Measurements from ENCODE around the gene TMX1. TPM values are rescaled to one million over a fixed set of nuclear protein-coding genes. Genes with fewer than 3 reads are reported as not detected.
A peak's percentile ranks its signal among the peaks of the same experiment; 100 is the strongest.

TMX1 gene
- total and polyA plus RNA-seq, 10 of the 15 experiments (the other 5 are each of a cell fraction or from before 2014, with no cell fraction given): 29.1 to 152 (median 52.0) TPM

DNA sequence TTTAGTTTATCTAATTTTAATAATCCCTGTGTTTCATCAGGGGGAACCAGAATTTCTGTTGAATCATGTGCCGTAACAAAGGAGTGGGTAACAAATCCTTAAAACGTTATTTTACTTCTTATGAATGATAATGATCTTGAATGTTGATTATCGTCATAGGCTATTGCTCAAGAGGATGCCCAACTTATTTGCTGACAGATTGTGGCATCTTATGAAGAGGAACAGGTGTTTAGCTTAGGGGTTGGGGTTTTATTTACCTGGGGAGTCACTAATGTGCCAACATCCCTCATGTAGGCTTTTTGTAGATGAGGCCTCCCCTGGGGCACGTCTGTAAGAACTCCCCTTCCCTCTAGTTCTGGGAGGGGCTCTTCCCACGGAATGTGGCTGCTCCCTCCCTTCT lies 32.4 kb upstream of the TMX1 start (continued):
- no peak for TF ChIP-seq ASH2L (IDR thresholded peaks at IDR 0.05; ENCODE audit: borderline replicate concordance, low read depth)
- no peak for TF ChIP-seq FOXM1 (IDR thresholded peaks at IDR 0.05; ENCODE audit: low read depth, low read length)

DNA sequence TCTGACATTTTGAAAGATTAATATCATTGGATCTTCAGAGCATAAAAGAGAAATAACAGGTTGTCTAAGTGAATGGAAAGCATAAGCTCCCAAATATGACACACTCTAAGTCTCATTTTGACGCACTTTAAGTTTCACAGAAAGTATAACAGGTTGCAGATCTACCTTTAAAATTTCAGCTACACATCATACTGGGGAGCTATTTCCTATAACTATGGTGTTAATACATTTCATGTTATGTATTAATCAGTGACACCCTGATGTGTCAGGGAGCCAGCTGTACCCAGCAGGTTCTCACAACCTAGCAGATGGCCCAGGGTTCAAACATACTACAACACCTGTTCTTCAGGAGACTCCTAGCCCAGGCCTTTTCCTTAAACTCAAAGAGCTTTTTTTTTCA lies 31.1 kb upstream of the TMX1 start:
- TF ChIP-seq STAT1 (conservative IDR thresholded peaks at IDR 0.05) (no peak), NRF1 (conservative IDR thresholded peaks at IDR 0.05; ENCODE audit: low read depth, low read length) (no peak), FOXM1 (IDR thresholded peaks at IDR 0.05; ENCODE audit: low read depth, low read length) (no peak), IKZF1 (conservative IDR thresholded peaks at IDR 0.05) (no peak), MYB (IDR thresholded peaks at IDR 0.05; ENCODE audit: borderline replicate concordance, low read depth, low read length) (no peak), DPF2 (IDR thresholded peaks at IDR 0.05) (no peak), KAT2A (conservative IDR thresholded peaks at IDR 0.05; ENCODE audit: control insufficient read depth, low read depth, low read length) (no peak), RUNX3 (IDR thresholded peaks at IDR 0.05; ENCODE audit: low read length) (no peak)
- TF ChIP-seq, protein P1, sequence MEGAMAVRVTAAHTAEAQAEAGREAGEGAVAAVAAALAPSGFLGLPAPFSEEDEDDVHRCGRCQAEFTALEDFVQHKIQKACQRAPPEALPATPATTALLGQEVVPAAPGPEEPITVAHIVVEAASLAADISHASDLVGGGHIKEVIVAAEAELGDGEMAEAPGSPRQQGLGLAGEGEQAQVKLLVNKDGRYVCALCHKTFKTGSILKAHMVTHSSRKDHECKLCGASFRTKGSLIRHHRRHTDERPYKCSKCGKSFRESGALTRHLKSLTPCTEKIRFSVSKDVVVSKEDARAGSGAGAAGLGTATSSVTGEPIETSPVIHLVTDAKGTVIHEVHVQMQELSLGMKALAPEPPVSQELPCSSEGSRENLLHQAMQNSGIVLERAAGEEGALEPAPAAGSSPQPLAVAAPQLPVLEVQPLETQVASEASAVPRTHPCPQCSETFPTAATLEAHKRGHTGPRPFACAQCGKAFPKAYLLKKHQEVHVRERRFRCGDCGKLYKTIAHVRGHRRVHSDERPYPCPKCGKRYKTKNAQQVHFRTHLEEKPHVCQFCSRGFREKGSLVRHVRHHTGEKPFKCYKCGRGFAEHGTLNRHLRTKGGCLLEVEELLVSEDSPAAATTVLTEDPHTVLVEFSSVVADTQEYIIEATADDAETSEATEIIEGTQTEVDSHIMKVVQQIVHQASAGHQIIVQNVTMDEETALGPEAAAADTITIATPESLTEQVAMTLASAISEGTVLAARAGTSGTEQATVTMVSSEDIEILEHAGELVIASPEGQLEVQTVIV (IDR thresholded peaks at IDR 0.05; ENCODE audit: borderline replicate concordance, partially characterized antibody): no peak
- intact Hi-C loops (cut with micrococcal nuclease; ENCODE audit: unreplicated experiment): no loop called here
- 100% methylated on average over 1 of the region's 1 CpG for WGBS (ENCODE audit: insufficient coverage, insufficient replicate concordance, low lambda C conversion rate, missing lambda C conversion rate)
- in situ Hi-C loops (cut with MboI): no loop called here
- H3K27me3 ChIP-seq (replicated peaks in 1 of 2; ENCODE audit: control insufficient read depth in 2 of 2, insufficient read depth in 2 of 2, low read length in 1 of 2): no peaks in the 10 kb centered on the region; a peak in 1 of 4 replicates
- POLR2A ChIA-PET: interaction anchor here (0.5 kb wide), 1 partner anchor 48 kb away, joined by 4 read pairs; no protein-coding TSS in a partner anchor
- DNase-seq (ENCODE audit: low read depth, low spot score) (no peak), ATAC-seq (peak; percentile 63), FAIRE-seq (no peak)
- H3K9ac ChIP-seq (ENCODE audit: control insufficient read depth, insufficient read depth, low read length): no peak overlapping the region
- peaks cover 5% of the 10 kb centered on the region for H3K4me1 ChIP-seq (ENCODE audit: control insufficient read depth, insufficient read depth, low read length)
- RAD21 ChIA-PET (ENCODE audit: unreplicated experiment): interaction anchor here (1.5 kb wide), 1 partner anchor 10 kb away, joined by 3 read pairs; no protein-coding TSS in a partner anchor
- H4K20me1 ChIP-seq (ENCODE audit: control insufficient read depth, insufficient read depth): no peaks in the 10 kb centered on the region
- CTCF ChIA-PET: interaction anchor here (1.0 to 2.0 kb wide), 4 partner anchors 9 to 53 kb away, joined by 3 to 10 read pairs (median 4); no protein-coding TSS in a partner anchor
- SMC1A ChIA-PET (ENCODE audit: uncharacterized antibody, unreplicated experiment): interaction anchor here (0.6 to 1.5 kb wide), 2 partner anchors 9 to 10 kb away, joined by 3 read pairs; no protein-coding TSS in a partner anchor
- no peaks in the 10 kb centered on the region for H3K36me3 ChIP-seq (ENCODE audit: control insufficient read depth in 2 of 2, insufficient read depth in 2 of 2, low read length in 1 of 2)
- no peak overlapping the region for H3K4me2 ChIP-seq (ENCODE audit: control insufficient read depth, insufficient read depth)
- no peak overlapping the region for H2AFZ ChIP-seq (ENCODE audit: control insufficient read depth, low read depth, low read length)
- no peak overlapping the region for H3K4me3 ChIP-seq
- H3K27ac ChIP-seq (ENCODE audit: control insufficient read depth, insufficient read depth): no peak overlapping the region
- H3K79me2 ChIP-seq (ENCODE audit: control insufficient read depth, insufficient read depth, low read length): no peaks in the 10 kb centered on the region
- H3K9me3 ChIP-seq (replicated peaks; ENCODE audit: control insufficient read depth, insufficient read depth, low read length): no peaks in the 10 kb centered on the region; the same call in 2 of the 3 replicates
- no TSS peak for BruUV-seq (replicated peaks)
